Dedifferentiated amniotic fluid mesenchymal stem cell (primary cell): Measurements from ENCODE around the gene TIMM17B.
"Not testable (repeated sequence)": the region's sequence is repeated elsewhere in the genome, so short reads cannot be mapped to it uniquely, and the experiment has no call there.

Experiments
- DNase-seq: peaks from one replicate; pipeline ENCODE4 v3.0.0-alpha.2; 2016; ENCODE audit errors: extremely low spot score

Gene TIMM17B

DNA sequence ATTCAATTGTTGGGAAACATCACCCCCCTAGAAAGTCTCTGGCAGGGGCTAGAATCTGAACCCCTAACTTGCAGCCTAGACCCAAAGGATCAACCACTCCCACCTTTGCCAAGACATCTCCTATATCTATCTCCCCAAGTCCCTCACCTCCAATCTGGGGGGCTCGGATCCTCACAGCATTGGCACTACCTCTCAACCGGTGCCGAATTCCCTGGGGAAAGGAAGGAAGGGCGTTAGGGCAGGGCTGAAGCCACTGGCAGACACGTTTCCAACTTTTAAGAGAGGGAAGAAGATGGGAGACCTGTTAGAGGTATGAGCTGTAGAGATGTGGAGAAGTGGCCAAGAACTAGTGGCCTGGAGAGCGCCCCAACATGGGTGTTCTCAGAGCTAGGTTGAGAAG, 2.7 kb downstream of the TIMM17B start:
- DNase-seq: no peak

DNA sequence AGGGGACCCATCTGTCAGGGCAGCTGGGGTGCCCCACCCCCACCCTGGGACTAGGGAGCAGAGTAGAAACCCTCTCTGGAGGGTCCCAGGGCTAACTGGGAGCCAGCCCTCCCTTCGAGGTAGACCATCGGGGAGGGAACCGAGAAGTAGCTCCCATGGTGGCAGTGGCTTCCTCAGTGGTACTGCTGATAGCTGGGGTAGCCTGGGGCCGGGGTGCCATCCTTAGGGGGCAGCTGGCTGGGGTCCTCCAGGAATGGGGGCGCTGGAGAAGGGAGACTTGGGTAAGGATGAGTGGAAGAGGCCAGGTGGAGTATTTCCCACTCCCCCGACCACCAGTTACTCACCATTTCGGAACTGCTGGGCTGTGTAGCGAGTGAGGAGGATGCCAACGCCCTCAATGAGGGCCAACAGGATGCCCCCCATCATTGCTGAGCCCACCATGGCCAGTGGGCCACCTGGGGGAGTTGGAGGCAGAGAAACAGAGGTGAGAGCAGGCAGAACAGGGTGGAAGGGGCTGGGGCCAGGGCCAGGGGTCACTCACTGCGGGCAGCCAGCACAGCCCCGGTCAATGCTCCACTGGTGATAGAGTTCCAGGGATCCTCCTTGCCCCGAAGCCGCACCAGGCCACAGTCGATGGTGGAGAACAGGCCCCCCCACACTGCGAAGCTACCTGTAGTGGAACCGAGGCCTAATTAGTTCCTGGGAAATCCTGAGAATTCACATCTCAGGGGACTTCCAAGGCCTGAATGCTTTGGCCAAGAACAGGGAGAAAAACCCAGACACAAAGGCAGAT, 3.8 kb downstream of the TIMM17B start:
- DNase-seq: no peak

DNA sequence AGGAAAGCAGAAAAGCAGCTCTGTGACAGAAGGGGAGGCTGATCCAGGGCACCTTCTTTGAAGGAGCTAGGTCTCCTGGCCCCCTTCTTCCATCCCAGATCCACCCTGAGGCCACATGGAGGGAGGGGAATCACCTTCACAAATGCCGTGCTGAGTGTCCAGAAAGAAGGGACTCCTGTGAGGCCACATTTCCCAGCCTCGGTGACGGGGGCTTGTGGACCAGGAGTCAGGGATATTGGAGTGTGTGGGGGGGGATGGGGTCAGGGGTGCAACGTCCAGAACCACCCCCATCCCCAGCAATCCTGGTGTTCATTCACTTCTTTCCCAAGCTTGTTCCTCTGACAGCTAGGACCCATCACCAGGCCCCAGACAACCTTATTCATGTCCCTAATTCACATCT, 4.7 kb downstream of the TIMM17B start:
- no peak for DNase-seq

DNA sequence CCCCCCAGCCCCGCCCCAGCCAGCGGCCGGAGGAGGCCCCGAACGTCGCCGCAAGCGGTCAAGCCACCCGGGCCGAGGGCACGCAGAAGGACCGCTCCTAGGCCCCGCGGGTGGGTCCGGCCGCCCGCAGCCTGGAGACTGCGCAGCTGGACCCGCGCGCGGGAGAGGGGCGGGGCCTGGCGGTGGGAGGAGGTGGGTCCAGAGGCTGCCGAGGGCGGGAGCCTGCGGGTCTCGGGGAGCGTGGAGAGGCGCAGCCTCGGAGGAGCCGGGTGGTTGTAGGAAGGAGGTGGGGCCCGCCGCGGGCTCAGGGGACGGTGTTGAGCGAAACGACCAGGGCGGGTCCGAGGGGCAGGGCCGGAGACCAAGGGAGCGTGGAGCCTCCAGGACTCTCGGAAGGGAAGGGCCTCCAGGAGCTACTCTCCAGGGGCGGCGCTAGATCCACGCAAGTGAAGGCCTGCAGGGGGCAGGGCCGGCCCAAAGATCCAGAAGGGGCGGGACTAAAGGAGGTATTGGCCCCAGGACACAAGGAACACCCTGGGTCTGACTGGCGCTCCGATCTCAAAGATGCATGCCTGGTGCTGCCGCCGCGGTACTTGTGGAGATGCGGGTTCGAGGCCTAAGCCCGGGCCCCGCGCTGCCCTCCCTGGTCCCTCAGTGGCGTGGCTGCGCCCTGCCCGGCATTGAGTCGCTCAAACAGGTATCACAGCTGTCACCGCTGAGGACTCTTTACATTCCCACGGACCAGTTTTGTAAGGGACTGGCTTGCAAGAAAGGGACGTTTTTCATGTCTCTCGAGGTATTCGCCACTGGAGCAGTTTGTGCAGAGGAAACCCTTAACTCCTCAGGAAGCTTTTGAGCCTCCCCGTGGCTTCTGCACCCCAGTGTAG, 5.9 kb downstream of the TIMM17B start:
- DNase-seq: peak; percentile 70

DNA sequence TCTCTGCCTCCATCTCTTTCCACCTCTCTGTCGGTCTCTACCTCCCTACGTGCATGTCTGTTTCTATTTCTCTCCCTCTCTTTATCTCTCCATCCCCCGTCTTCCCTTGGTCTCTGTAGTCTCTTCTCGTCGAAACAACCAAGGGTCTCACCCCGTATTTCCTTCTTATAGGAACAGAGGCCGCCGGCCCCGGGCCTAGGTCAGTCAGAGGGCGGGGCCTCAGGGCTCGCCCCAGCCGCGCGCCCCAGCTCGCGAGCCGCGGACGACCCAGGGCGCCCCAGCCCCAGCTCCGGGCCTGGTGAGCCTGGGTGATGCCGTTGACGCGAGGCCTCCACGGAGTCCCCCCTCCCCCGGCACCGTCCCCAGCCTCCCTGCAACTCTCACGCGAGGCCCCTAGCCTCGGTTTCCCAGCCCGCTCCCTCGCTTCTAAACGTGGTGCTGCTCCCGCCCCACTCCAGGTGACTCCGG, 6.6 kb downstream of the TIMM17B start:
- DNase-seq: no peak

DNA sequence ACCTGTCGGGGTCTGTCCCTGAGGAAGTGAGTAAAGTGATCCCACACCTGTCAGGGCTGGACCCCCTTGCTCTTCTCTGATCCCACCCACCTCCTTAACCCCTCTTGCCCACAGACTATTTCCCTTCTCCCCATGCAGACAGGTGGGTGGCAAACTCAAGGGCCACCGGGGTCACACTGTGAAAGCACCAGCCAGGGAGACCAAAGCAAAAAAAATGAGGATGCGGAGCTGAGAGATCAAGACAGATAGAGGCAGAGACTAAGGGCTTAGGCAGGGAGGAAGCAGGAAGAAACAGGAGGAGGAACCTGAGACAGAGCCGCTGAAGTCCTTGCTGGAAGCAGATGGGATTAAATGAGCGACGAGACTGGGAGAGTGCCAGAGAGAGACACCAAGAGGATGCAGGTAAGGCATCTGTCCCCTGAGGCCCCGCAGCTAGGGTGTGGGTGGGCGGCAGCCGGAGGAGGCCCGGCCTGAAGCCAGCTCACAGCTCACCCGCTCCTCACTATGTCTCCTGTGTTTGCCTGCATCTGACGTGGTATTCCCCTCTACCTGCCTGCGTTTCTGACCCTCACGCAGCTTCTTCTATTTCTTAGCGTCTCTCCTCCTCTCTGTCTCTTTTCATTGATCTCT, 7.2 kb downstream of the TIMM17B start:
- DNase-seq: no peak

DNA sequence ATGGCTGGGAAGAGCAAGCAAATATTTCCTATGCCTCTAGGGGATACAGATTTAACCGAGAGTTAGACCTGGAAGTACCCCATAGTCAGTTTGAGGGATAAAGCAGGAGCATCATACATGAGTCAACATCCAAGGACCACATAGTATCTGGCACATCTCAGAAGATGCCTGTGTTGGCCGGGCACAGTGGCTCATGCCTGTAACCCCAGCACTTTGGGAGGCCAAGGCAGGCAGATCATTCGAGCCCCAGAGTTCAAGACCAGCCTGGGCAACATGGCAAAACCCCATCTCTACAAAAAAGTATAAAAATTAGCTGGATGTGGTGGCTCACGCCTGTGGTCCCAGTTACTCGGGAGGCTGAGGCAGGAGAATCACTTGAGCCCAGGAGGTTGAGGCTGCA, 11.0 kb downstream of the TIMM17B start:
- not testable (repeated sequence) for DNase-seq

DNA sequence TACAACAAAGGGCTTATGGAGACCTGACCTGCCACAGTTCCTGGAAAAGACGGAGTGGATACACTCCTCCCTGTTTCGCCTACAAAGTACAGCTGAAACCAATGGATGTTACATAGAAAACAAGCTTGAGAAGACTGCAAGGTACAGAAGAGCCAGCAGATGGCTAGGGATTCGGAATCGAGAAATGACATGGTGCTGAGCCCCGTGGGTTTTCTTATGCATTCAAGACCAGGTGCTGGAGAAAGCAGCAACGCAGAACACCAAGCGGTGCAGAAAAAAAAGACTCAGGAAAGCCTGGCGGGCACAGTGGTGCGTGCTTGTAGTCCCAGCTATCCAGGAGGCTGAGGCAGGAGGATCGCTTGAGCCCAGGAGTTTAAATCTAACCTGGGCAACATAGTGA, 13.8 kb downstream of the TIMM17B start:
- DNase-seq: no peak

DNA sequence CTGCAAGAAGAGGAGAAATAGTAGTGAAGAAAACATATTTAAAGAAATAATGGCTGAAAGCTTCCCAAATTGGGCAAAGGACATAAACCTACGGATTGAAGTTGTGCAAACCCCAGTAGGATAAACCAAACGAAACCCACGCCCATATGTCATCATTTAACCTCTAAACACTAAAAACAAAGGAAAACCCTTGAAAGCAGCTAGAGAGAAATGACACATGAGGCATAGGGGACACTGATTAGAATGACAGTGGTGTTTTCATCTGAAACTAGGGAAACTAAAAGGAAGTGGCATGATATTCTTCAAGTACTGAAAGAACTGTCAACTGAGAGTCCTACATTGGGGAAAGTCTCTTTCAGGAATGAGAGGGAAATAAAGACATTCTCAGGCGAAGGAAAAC, 20.6 kb downstream of the TIMM17B start:
- DNase-seq: not testable (repeated sequence)

DNA sequence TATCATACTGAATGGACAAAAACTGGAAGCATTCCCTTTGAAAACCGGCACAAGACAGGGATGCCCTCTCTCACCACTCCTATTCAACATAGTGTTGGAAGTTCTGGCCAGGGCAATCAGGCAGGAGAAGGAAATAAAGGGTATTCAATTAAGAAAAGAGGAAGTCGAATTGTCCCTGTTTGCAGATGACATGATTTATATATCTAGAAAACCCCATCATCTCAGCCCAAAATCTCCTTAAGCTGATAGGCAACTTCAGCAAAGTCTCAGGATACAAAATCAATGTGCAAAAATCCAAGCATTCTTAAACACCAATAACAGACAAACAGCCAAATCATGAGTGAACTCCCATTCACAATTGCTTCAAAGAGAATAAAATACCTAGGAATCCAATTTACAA, 25.6 kb downstream of the TIMM17B start:
- not testable (repeated sequence) for DNase-seq

DNA sequence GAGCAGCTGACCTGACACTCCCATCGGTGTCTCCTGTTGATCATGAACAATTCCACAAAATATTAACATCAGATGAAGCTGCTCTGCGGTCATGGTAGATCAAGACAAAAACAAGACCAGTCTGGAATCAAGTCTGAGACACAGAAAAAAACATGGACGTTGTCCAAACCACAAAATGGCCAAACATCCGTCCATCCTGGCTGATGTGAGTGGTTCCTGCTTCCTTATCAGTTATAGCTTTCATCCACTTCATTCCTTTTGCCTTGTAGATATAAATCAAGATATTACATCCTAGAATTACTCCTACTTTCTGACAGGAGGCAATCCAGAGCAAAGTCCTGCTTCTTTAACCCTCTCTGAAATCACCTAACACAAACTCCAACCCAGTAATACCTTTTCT, 33.4 kb downstream of the TIMM17B start:
- no peak for DNase-seq

DNA sequence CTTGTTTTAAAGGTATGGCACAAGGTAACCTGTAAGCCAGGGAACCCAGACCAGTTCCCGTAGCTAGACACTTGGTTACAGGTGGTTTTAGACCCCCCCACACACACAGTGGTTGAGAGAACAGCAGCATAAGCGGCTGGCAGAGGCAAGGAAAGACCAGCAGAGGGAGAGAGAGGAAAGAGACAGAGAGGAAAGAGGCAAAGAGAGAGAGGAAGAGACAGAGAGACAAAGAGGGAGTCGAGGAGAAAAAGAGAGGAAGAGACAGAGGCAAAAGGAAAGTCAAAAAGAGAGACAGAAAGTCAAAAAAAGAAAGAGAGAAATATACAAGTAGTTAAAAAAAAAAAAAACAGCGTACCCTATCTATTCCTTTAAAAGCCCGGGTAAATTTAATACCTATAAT, 42.7 kb downstream of the TIMM17B start:
- DNase-seq: no peak

DNA sequence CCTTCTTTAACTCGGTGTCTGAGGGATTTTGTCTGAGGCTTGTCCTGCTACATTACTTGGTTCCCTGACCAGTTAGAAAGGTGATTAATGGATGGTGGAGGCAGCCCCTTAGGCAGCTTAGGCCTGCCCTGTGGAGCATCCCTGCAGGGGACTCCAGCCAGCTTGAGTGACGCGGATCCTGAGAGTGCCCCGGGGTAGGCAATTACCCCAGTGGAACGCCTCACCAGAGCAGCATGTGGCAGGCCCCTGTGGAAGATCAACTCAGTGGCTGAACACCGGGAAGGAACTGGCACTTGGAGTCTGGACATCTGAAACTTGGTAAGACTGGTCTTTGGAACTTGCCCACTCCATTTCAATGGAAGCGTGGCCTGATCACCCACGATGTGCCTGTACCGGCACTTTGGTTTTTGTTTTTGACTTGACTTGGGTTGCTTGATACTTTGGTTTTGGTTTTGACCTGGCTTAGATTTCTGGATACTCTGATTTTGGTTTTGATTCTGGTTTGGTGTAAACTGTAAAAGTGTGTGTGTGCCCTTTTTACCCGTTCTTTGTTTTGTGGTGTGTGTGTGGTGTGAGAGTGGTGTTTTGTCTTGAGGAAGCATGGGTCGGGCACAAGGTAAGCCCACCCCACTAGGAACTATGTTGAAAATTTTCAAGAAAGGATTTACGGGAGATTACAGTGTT, 43.3 kb downstream of the TIMM17B start:
- DNase-seq: not testable (repeated sequence)

DNA sequence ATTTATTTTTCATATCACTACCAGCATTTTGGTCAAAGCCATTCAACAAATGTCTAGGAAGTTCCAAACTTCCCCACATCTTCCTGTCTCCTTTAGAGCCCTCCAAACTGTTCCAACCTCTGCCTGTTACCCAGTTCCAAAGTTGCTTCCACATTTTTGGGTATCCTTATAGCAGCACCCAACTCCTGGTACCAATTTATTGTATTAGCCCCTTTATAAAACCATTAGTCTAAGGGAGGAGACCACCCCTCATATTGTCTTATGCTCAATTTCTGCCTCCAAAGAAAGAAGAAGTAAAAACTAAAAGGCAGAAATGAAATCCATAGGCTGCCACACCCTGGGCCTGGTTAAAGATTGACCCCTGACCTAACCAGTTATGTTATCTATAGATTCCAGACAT, 44.1 kb downstream of the TIMM17B start:
- DNase-seq: not testable (repeated sequence)

DNA sequence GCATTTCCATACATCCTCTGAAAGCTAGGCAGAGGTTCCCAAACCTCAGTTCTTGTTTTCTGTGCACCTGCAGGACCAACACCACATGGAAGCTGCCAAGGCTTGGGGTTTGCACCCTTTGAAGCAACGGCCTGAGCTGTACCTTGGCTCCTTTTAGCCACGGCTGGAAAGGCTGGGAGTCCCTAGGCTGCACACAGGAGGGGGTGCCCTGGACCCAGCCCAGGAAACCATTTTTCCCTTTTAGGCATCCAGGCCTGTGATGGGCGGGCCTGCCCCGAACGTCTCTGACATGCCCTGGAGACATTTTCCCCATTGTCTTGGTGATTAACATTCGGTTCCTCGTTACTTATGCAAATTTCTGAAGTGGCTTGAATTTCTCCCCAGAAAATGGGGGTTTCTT, 44.7 kb downstream of the TIMM17B start:
- no peak for DNase-seq

DNA sequence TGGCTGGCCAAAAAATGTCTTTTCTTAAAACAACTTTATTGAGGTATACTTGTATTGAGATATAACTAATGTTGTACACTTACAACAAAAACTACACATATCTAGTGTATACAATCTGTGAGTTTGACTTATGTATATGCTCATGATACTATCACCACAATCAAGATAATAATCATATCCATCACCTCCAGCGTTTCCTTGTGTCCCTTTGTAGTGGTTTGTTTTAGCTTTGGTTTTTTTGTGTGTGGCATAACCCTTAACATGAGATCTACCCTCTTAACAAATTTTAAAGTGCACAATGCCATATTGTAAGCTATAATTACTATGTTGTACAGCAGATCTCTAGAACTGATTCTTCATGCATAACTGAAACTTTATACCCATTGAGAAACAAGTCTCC, 48.7 kb downstream of the TIMM17B start:
- no peak for DNase-seq
